Epithelial cell of esophagus (primary cell): Measurements from ENCODE around the gene MDGA2.

Experiments used
- DNase-seq: peaks from one replicate; pipeline ENCODE4 v3.0.0; 2010; ENCODE audit warnings: low read depth
- H3K4me3 ChIP-seq: 2 replicates; pipeline ENCODE4 v1.5.1; 2011; ENCODE audit warnings: mild to moderate bottlenecking, low read length, control low read depth
- CTCF ChIP-seq: IDR thresholded peaks from 2 replicates; pipeline ENCODE4 v1.5.1; 2011; ENCODE audit warnings: low read depth, mild to moderate bottlenecking, low read length, control low read depth, inconsistent platforms; ENCODE audit not compliant: insufficient read depth; ENCODE audit errors: missing control alignments

MDGA2 gene

DNA sequence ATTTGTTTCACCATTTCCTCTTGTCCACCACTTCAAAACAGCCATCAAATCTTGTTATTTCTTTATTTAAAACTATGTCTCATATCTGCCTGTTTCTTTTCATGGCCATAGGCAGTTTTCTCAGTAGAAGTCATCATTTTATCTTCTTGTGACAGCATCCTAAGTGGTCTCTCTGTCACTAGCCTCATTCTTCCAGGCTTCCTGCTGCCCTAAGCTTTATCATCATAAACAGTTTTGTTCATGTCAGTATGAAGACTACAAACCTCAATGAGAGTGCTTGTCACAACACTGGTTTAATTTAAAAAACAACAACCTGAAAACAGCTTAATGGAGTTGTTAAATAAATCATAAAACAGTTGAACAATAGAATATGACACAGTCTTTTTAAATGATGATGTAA lies 636.1 kb downstream of the MDGA2 start:
- no peak for DNase-seq
- TF ChIP-seq CTCF: no peak
- no peak overlapping the region for H3K4me3 ChIP-seq

DNA sequence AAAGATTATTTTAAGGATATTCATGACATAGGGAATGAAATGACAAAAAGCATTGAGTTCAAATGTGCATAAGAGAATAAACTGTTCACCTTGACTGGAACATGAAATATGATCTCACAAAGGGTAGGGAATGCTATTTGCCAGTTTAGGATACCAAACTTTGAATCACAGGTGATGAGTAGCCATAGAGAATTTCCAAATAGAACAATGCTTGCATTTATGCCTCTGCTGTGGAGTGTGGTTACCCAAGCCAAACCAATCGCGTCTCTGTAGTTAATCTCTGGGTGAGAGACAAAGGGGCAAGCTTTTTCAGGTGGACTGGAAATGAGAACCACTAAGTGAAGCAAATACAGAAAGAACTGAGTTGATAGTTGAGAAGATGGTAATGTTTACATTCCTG lies 652.7 kb downstream of the MDGA2 start:
- DNase-seq: peak; percentile 4
- TF ChIP-seq CTCF: no peak
- H3K4me3 ChIP-seq: no peak overlapping the region

- H3K4me3 ChIP-seq: no peak overlapping the region
- no peak for DNase-seq
- no peak for TF ChIP-seq CTCF
These were observed 654.9 kb downstream of the MDGA2 start for GRCh38 chr14:47020500-47020899.

- DNase-seq: no peak
These were observed 662.7 kb downstream of the MDGA2 start for GRCh38 chr14:47012533-47013280.

GRCh38 chr14:47009615-47010014 lies 665.8 kb downstream of the MDGA2 start:
- no peak overlapping the region for H3K4me3 ChIP-seq
- DNase-seq: no peak
- TF ChIP-seq CTCF: no peak

More at GRCh38 chr14:47012533-47013280, 662.7 kb downstream of the MDGA2 start:
- no peak overlapping the region for H3K4me3 ChIP-seq
- TF ChIP-seq CTCF: no peak

GRCh38 chr14:47008732-47009131 lies 666.7 kb downstream of the MDGA2 start:
- no peak overlapping the region for H3K4me3 ChIP-seq
- no peak for DNase-seq
- no peak for TF ChIP-seq CTCF

- no peak for TF ChIP-seq CTCF
These were observed 675.7 kb downstream of the MDGA2 start for GRCh38 chr14:46999661-47000060.

More at GRCh38 chr14:46999661-47000060, 675.7 kb downstream of the MDGA2 start:
- peak; percentile 89 for DNase-seq
- H3K4me3 ChIP-seq: no peak overlapping the region
